NCI-H128 (cell line): ENCODE measurements around the gene HIC1.

ENCODE experiments used
- DNase-seq: peaks from one replicate; lab custom pipeline; 2025; ENCODE audit not compliant: unreplicated experiment; lab: John Stamatoyannopoulos, UW

The HIC1 gene

DNA sequence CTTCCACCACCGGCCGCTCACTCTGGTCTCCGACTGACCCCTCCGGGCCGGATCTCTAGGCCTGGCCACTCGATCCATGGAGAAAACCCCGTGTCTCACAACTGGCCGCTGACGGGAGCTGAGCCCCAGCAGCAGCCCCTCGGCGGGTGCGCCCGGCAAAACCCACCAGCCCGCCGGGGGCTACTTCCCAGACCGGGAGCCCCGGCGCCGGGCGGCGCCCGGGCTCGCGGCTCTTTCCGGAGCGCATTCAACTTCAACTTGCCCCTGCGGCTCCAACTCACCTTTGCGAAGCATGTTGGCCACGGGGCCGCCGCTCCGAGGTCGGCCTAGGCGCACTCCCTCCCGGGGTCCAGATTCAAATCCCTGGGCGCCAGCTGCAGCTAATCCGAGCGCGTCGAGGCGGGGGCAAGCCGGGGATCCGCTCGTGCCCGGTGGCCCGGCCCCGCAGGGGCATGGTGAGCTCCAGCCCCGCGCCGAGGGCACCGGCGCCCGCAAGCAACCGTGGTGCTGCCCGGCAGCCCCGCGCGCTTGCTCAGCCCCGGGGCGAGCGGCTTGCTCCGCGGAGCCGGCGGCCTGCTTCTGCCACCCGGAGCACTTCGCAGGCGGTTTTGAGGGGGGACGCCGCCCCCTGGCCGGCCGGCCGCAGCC is 30.2 kb upstream of the HIC1 start:
- DNase-seq, result no peak

- peak; percentile 39 for DNase-seq
These were observed 29.7 kb upstream of the HIC1 start, which contains the start of gene RTN4RL1 for GRCh38 chr17:2025220-2025621. RTN4RL1 (minus strand) TSS chr17:2025334; CDS start chr17:2024865, 469 bp downstream.

GRCh38 chr17:2025622-2026309 is 29.1 kb upstream of the HIC1 start:
- no peak for DNase-seq

DNA sequence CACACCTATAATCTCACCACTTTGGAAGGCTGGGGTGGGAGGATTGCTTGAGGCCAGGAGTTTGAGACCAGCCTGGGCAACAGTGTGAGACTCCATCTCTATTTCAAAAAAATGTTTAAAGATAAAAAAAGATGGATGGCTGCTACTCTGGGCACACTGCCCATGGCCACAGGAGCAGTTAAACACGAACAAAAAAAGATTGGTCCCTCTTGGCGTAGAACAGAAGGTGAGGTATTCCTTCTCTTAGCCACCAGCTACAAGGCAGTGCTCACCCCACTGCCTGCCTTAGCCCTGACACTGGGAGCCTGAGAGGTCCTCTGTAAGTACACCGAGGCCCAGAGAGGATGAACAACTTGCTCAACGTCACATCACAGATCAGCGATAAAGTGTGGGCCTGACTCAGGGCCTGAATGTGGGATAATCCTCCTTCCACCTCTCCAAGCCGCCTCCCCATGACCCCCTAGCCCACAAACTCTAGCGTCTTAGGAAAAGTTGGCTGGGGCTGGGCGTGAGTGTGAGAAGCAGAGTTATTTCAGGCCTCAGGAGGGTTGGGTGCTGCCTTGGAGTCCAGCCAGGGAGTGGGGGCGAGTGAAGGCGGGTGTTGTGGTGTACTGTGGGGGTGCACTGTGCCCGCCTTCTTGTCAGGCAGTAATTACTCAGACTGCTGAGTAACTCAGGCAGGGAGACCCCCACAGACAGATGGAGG is 27.2 kb upstream of the HIC1 start:
- DNase-seq, result no peak

DNA sequence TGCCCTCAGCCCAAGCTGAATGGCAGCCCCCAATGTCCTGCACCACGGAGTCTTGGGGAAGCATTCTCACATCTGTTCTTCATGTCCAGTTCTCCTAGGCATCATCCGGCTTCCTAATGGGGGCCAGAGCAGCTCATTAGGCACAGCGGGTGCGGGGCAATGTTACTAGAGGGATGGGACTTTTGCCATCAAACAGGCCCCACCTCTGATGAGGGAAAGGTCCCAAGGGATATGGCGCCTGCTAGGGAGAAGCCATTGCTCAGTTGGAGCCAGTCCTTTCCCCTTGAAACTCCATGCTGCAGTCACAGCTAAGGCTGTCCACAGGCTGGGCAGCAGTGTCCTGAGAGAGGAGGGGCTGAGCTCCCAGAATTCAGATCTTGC is 26.7 kb upstream of the HIC1 start:
- no peak for DNase-seq

GRCh38 chr17:2028737-2029136 is 26.2 kb upstream of the HIC1 start:
- no peak for DNase-seq

DNA sequence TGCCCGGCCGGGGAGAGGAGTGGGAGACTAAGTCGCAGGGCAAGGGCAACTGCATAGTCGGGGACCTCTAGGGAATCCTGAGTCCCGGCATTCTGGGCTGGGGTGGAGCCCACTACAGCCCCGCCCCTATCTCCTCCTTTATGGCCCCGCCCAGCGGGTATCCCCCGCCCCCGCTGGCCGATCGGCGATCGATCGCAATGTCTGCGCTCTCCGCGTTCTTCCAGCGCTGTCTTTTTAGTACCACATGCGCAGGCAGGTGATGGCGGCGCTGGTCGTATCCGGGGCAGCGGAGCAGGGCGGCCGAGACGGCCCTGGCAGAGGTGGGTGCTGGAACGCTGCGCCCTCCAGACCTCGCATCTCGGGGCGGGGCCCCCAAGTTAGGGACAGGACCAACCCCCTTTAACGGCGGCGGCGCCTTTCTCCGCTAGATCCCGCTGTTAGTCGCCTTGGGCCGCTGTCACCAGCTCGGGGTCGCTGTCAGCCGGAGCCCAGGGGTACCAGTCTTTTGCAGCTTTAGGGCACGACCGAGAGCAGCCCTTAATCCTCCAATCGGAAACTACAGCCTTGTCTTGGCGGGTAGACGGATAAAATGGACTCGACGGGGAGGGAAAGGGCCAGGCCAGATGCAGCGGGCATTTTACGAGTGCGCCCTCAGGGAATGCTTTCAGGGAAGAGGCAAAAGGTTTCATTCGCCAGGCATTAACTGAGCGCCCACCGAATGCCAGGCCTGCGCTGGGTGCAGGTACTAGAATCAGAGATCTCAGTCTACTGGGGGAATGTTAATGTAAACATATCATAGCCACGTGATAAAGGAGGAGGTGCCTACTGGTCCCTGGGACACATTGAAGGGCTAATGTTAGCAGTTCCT is 24.8 kb upstream of the HIC1 start, which contains the start of gene DPH1:
DPH1 (plus strand) TSS at position 243 of the 868 bp plus-strand sequence; CDS start at position 260, 17 bp downstream.
- peak; percentile 63 for DNase-seq

GRCh38 chr17:2030779-2031163 is 24.1 kb upstream of the HIC1 start:
- DNase-seq, result no peak

DNA sequence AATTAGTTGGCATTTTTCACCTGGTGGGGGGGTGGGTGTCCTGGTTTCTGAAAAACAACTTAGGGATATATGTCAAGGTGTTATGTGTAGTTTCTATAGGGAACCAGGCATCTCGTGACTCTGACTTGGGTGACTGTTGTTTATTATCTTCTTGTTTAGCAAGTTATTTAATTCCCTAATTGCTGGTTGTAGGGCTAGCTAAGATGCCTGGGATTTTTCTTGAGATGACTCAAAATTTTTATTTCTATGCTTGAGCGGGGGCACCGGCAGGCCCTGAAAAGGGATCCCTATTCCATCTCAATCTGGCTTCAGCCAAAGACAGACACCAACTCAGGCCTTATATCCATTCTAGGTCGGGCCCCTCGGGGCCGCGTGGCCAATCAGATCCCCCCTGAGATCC is 21.8 kb upstream of the HIC1 start:
- no peak for DNase-seq

DNA sequence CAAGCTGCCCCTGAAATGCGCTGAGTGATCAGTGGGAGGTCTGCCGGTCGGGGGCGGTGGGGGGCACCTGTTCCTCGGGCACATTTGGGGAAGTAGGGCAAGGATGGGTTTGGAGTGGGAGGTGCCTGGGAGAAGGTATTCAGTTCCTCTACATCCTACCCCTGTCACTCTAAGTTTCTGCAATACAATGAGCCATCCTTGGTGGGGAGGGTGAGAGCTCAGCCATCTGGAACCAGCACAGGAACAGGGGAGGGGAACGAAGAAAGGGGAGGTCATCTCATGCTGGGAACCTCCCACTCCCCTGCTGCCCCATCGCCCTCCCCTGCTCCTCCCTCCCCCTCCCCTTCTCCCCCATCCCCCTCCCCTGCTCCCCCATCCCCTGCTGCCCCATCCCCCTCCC is 20.7 kb upstream of the HIC1 start:
- no peak for DNase-seq

GRCh38 chr17:2034806-2035540 is 19.9 kb upstream of the HIC1 start:
- no peak for DNase-seq

DNA sequence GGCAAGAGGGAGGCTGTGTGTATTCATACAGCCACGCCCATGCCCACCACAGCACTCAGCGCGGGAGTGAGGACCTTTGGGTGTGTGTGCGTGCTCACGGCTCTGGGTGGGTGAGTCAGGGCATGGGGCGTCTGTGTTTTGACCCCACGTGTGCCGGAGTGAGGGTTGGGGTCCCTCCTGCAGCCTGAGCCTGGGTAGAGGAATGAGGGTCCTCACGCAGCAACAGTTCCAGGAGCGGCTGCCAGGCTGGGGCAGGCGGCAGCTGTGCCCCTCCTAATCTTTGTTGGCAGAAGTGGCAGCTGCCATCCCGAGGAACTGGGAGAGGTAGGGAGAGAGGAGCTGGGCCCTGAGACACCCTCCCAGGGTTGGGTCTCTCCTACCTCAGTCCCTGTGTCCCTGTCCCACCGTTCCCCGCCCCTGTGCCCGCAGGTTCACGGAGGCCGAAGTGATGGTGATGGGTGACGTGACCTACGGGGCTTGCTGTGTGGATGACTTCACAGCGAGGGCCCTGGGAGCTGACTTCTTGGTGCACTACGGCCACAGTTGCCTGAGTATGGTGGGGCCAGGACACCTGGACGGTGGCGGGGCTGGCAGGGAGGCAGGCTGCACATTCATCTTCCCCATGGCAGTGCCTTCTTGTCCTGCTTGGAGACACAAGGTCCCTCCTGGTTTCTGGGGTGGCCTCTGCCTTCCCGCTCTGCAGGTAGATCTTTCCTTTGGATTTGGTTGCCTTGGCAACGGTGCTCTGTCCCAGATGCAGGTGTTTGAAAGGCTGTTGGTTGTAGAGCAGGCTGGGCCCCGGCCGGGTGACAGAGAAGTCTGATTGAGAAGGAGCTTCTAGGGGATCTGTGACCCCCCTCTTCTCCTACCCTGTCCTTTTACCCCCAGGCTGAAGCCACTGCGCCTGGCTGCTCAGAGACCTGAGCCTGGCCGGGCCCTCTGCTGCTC is 19.1 kb upstream of the HIC1 start:
- no peak for DNase-seq

GRCh38 chr17:2037155-2037554 is 17.7 kb upstream of the HIC1 start:
- DNase-seq, result no peak

GRCh38 chr17:2040219-2040827 is 14.6 kb upstream of the HIC1 start:
- no peak for DNase-seq

- DNase-seq, result no peak
These were observed 13.9 kb upstream of the HIC1 start for GRCh38 chr17:2040942-2041560.

GRCh38 chr17:2041561-2042389 is 13.1 kb upstream of the HIC1 start, which contains the start of gene OVCA2:
OVCA2 (plus strand) TSS chr17:2042022; CDS start chr17:2042048, 26 bp downstream.
- peak; percentile 91 for DNase-seq

DNA sequence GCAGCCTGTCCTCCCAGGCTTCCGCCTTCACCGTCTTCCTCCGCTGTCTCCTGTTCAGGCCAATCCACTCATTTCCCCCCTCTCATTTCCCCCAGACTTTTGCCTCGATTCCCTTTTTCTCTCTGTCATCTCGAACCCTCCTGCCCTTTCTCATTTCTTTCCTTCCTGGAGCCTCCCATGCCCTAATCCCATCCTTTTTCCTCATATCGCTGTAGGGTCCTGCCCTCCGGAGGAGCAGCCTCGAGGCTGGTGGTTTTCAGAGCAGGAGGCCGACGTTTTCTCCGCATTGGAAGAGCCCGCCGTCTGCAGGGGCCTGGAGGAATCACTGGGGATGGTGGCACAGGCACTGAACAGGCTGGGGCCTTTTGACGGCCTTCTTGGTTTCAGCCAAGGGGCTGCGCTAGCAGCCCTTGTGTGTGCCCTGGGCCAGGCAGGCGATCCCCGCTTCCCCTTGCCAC is 12.5 kb upstream of the HIC1 start:
- no peak for DNase-seq
